HepG2 (cell line): ENCODE results near the gene SYTL5. TPM values are rescaled to one million over a fixed set of nuclear protein-coding genes. Genes with fewer than 3 reads are reported as not detected.

Experiments
- ARID5B ChIP-seq: IDR thresholded peaks from 2 replicates; pipeline ENCODE4 v1.4.0; 2020; ENCODE audit warnings: mild to moderate bottlenecking, missing genetic modification reagents
- ATAD3A ChIP-seq: sonication (generic); formaldehyde crosslinking; IDR thresholded peaks from 2 replicates; pipeline ENCODE4 v1.4.0; 2020; ENCODE audit warnings: missing genetic modification reagents
- BATF2 ChIP-seq: sonication (generic); formaldehyde crosslinking; IDR thresholded peaks from 2 replicates; pipeline ENCODE4 v1.8.0; 2022; ENCODE audit warnings: mild to moderate bottlenecking, missing genetic modification reagents, moderate library complexity
- ETV5 ChIP-seq: IDR thresholded peaks from 2 replicates; pipeline ENCODE4 v1.6.1; 2018; ENCODE audit warnings: missing biosample characterization, missing genetic modification reagents, inconsistent platforms, borderline replicate concordance
- ISL2 ChIP-seq: sonication (generic); formaldehyde crosslinking; IDR thresholded peaks from 2 replicates; pipeline ENCODE4 v1.5.0; 2020; ENCODE audit warnings: missing genetic modification reagents
- MTF1 ChIP-seq: sonication (generic); formaldehyde crosslinking; IDR thresholded peaks from 2 replicates; pipeline ENCODE4 v1.5.0; 2020; ENCODE audit warnings: missing genetic modification reagents
- MXD3 ChIP-seq: IDR thresholded peaks from 2 replicates; pipeline ENCODE4 v1.6.1; 2016; ENCODE audit warnings: mild to moderate bottlenecking, missing biosample characterization, missing genetic modification reagents
- NCOA2 ChIP-seq: sonication (generic); formaldehyde crosslinking; IDR thresholded peaks from 2 replicates; pipeline ENCODE4 v1.8.0; 2022; ENCODE audit warnings: inconsistent platforms
- NR2F1 ChIP-seq, 2 experiments: fragments of 450-650 bp in 1 of 2; formaldehyde crosslinking in 1 of 2; IDR thresholded peaks; 2 replicates each; pipeline versions ENCODE4 v1.5.0 to v1.6.1; 2016 to 2020; ENCODE audit warnings: mild to moderate bottlenecking in 1 of 2, missing compliant biosample characterization in 1 of 2, missing genetic modification reagents in 1 of 2, moderate library complexity in 1 of 2
- SIX4 ChIP-seq: sonication (generic); formaldehyde crosslinking; IDR thresholded peaks from 2 replicates; pipeline ENCODE4 v1.4.0; 2020; ENCODE audit warnings: missing genetic modification reagents
- SMAD9 ChIP-seq: sonication (generic); formaldehyde crosslinking; IDR thresholded peaks from 2 replicates; pipeline ENCODE4 v1.5.1; 2020; ENCODE audit warnings: mild to moderate bottlenecking, missing genetic modification reagents
- SP5 ChIP-seq: IDR thresholded peaks from 2 replicates; pipeline ENCODE4 v1.6.1; 2016; ENCODE audit warnings: low read depth, borderline replicate concordance
- SRSF9 ChIP-seq: fragments of 200-400 bp; formaldehyde crosslinking; IDR thresholded peaks from 2 replicates; pipeline ENCODE4 v1.6.1; 2018; ENCODE audit warnings: borderline replicate concordance, mild to moderate bottlenecking, low read depth, low read length; ENCODE audit not compliant: insufficient read depth, poor library complexity, severe bottlenecking
- ZFX ChIP-seq: sonication (generic); formaldehyde crosslinking; IDR thresholded peaks from 2 replicates; pipeline ENCODE4 v1.4.0; 2020; ENCODE audit warnings: mild to moderate bottlenecking, low read depth, missing genetic modification reagents, moderate library complexity
- ZNF225 ChIP-seq: sonication (generic); formaldehyde crosslinking; IDR thresholded peaks from 2 replicates; pipeline ENCODE4 v1.4.0; 2020; ENCODE audit warnings: mild to moderate bottlenecking, missing genetic modification reagents
- ZNF468 ChIP-seq: sonication (generic); formaldehyde crosslinking; IDR thresholded peaks from 2 replicates; pipeline ENCODE4 v1.8.0; 2022; ENCODE audit warnings: mild to moderate bottlenecking, moderate library complexity, missing genetic modification reagents
- ZNF746 ChIP-seq: sonication (generic); formaldehyde crosslinking; IDR thresholded peaks from 2 replicates; pipeline ENCODE4 v1.8.0; 2022; ENCODE audit warnings: mild to moderate bottlenecking, missing genetic modification reagents
- ZNF761 ChIP-seq: sonication (generic); formaldehyde crosslinking; conservative IDR thresholded peaks from 2 replicates; pipeline ENCODE4 v1.4.0; 2020; ENCODE audit warnings: mild to moderate bottlenecking, missing genetic modification reagents
- ZNF839 ChIP-seq: sonication (generic); formaldehyde crosslinking; IDR thresholded peaks from 2 replicates; pipeline ENCODE4 v1.4.0; 2020; ENCODE audit warnings: missing genetic modification reagents, mild to moderate bottlenecking, borderline replicate concordance
- ZSCAN12 ChIP-seq: sonication (generic); formaldehyde crosslinking; IDR thresholded peaks from 2 replicates; pipeline ENCODE4 v1.9.0; 2021; ENCODE audit warnings: mild to moderate bottlenecking, missing genetic modification reagents
- polyA plus RNA-seq, 8 experiments: library from polyadenylated mRNA; depleted of rRNA in 3 of 8; stranded (reverse) in 7 of 8; unstranded in 1 of 8; fragments of >200 nt; fragmentation: Illumina TruSeq in 4 of 8; extraction: Trizol in 4 of 8; gene quantifications; 2 replicates each; pipeline versions ENCODE4 v1.2.1 to v1.2.3, GENCODE V29; 2011 to 2016; ENCODE audit warnings: low read depth in 4 of 8, missing spikeins in 1 of 8, mixed read lengths in 1 of 8; ENCODE audit not compliant: insufficient read depth in 1 of 8
- total RNA-seq, 5 experiments: library from RNA; depleted of rRNA; stranded (reverse); fragments of >200 nt; fragmentation: Illumina TruSeq; extraction: Trizol; gene quantifications; 2 replicates each; pipeline ENCODE4 v1.2.3, GENCODE V29; 2016; ENCODE audit warnings: low read depth in 1 of 5
- TF ChIP-seq, protein P1 (sequence below): sonication (generic); formaldehyde crosslinking; conservative IDR thresholded peaks from 2 replicates; pipeline ENCODE4 v1.4.0; 2020; ENCODE audit warnings: missing genetic modification reagents
- TF ChIP-seq, protein P2 (sequence below): sonication (generic); formaldehyde crosslinking; IDR thresholded peaks from 2 replicates; pipeline ENCODE4 v1.5.0; 2020; ENCODE audit warnings: missing genetic modification reagents

SYTL5 gene
- total and polyA plus RNA-seq, 2 of the 13 experiments (the other 11 are each of a cell fraction or from before 2014, with no cell fraction given) = not detected

GRCh38 chrX:37959212-37960021 is 46.9 kb upstream of the SYTL5 start (continued):
- TF ChIP-seq NR2F1 (CRISPR knock-in tag; IDR thresholded peaks at IDR 0.05) (0 out of 4 replicates have a peak, but pooled peaks of 1 of the 2 experiments have one; percentile 49), ZNF468 (CRISPR knock-in tag) (no peak), BATF2 (CRISPR knock-in tag) (no peak), ZNF746 (no peak), MXD3 (no peak; the same call in 1 of the 2 replicates), SP5 (peak; percentile 36; the same call in 1 of the 2 replicates), SIX4 (CRISPR knock-in tag) (no peak), ZNF225 (CRISPR knock-in tag) (no peak), SRSF9 (no peak), ATAD3A (CRISPR knock-in tag) (no peak), MTF1 (CRISPR knock-in tag) (0 out of 2 replicates have a peak, but pooled peaks have one; percentile 55), NCOA2 (peak; percentile 96), ZNF761 (no peak), SMAD9 (CRISPR knock-in tag) (no peak), ARID5B (peak; percentile 93), ZFX (CRISPR knock-in tag) (no peak), ISL2 (CRISPR knock-in tag) (peak; percentile 100), ETV5 (peak; percentile 59; the same call in 1 of the 2 replicates), ZNF839 (CRISPR knock-in tag) (no peak), ZSCAN12 (CRISPR knock-in tag) (no peak)
- TF ChIP-seq, protein P1, sequence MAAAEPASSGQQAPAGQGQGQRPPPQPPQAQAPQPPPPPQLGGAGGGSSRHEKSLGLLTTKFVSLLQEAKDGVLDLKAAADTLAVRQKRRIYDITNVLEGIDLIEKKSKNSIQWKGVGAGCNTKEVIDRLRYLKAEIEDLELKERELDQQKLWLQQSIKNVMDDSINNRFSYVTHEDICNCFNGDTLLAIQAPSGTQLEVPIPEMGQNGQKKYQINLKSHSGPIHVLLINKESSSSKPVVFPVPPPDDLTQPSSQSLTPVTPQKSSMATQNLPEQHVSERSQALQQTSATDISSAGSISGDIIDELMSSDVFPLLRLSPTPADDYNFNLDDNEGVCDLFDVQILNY (CRISPR knock-in tag) = no peak
- TF ChIP-seq, protein P2, sequence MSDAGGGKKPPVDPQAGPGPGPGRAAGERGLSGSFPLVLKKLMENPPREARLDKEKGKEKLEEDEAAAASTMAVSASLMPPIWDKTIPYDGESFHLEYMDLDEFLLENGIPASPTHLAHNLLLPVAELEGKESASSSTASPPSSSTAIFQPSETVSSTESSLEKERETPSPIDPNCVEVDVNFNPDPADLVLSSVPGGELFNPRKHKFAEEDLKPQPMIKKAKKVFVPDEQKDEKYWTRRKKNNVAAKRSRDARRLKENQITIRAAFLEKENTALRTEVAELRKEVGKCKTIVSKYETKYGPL (CRISPR knock-in tag) = no peak
